Mammary epithelial cell (primary cell): Measurements from ENCODE around the gene MRPS2.

Experiments used
- EZH2 ChIP-seq: IDR thresholded peaks from 2 replicates; pipeline ENCODE4 v1.6.1; 2012; ENCODE audit warnings: low read length, inconsistent platforms, borderline replicate concordance
- TF ChIP-seq, protein P1 (sequence below), 2 donors: IDR thresholded peaks in 1 of 2; conservative IDR thresholded peaks in 1 of 2; 2 replicates each; pipeline ENCODE4 v1.5.1; 2011 to 2012; ENCODE audit warnings: inconsistent platforms in 2 of 2, low read length in 2 of 2, mild to moderate bottlenecking in 2 of 2, control low read depth in 1 of 2, low read depth in 1 of 2; ENCODE audit not compliant: insufficient read depth in 1 of 2; ENCODE audit errors: extremely low read depth in 1 of 2

DNA sequence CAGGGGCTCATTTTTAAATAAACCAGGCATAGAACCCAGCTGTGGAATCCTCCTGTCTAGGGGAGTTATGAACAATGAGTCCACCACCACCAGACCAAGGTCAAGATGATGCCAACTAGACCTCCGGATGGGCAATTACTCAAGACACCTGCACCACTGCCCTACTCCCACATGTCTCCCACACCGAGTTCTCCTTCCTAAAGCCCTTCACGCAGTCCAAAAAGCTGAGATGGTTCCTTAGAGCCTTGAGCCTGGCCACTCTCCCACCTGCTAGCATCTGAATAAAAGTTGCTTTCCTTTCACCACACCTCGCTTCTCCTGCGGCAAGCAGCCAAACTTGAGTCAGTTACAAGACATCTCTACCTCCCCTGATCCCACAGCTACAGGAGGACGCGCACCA, 36.3 kb upstream of the MRPS2 start:
- TF ChIP-seq, protein P1, sequence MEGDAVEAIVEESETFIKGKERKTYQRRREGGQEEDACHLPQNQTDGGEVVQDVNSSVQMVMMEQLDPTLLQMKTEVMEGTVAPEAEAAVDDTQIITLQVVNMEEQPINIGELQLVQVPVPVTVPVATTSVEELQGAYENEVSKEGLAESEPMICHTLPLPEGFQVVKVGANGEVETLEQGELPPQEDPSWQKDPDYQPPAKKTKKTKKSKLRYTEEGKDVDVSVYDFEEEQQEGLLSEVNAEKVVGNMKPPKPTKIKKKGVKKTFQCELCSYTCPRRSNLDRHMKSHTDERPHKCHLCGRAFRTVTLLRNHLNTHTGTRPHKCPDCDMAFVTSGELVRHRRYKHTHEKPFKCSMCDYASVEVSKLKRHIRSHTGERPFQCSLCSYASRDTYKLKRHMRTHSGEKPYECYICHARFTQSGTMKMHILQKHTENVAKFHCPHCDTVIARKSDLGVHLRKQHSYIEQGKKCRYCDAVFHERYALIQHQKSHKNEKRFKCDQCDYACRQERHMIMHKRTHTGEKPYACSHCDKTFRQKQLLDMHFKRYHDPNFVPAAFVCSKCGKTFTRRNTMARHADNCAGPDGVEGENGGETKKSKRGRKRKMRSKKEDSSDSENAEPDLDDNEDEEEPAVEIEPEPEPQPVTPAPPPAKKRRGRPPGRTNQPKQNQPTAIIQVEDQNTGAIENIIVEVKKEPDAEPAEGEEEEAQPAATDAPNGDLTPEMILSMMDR (conservative IDR thresholded peaks at IDR 0.05 in 1 of 2, IDR thresholded peaks at IDR 0.05 in 1 of 2; ENCODE audit: extremely low read depth in 1 of 2, insufficient read depth in 1 of 2, low read depth in 1 of 2, low read length in 2 of 2), result no peak
- no peak for TF ChIP-seq EZH2
